Ishikawa (cell line): Measurements from ENCODE around the gene TLE5.

ENCODE experiments used
- CEBPB ChIP-seq: IDR thresholded peaks from 2 replicates; pipeline ENCODE4 v1.6.1; 2012
- EP300 ChIP-seq: IDR thresholded peaks from 2 replicates; pipeline ENCODE4 v1.6.1; 2012; ENCODE audit warnings: borderline replicate concordance
- MAX ChIP-seq: IDR thresholded peaks from 2 replicates; pipeline ENCODE4 v1.6.1; 2012
- RAD21 ChIP-seq: IDR thresholded peaks from 2 replicates; pipeline ENCODE4 v1.6.1; 2012; ENCODE audit warnings: low read depth
- TAF1 ChIP-seq: IDR thresholded peaks from 2 replicates; pipeline ENCODE4 v1.6.1; 2012; ENCODE audit warnings: low read depth, mild to moderate bottlenecking
- TCF12 ChIP-seq: IDR thresholded peaks from 2 replicates; pipeline ENCODE4 v1.6.1; 2012; ENCODE audit warnings: low read depth
- ZBTB7A ChIP-seq: IDR thresholded peaks from 2 replicates; pipeline ENCODE4 v1.6.1; 2012; ENCODE audit warnings: low read depth

GRCh38 chr19:3012621-3013262 is 49.6 kb downstream of the TLE5 start:
- no peak for TF ChIP-seq MAX
- TF ChIP-seq EP300 = no peak
- no peak for TF ChIP-seq RAD21
- TF ChIP-seq TAF1 = no peak
- TF ChIP-seq CEBPB = no peak
- TF ChIP-seq TCF12 = no peak
- TF ChIP-seq ZBTB7A = no peak
